ENCODE measurements around the gene CORO2B.
A peak's percentile ranks its signal among the peaks of the same experiment; 100 is the strongest.

The CORO2B gene

GRCh38 chr15:68606375-68606774 lies 27.6 kb downstream of the CORO2B start:
- no peak for DNase-seq (ENCODE audit: low spot score)

GRCh38 chr15:68608206-68608843 lies 29.5 kb downstream of the CORO2B start:
- no peak for DNase-seq (ENCODE audit: low spot score)

- DNase-seq (ENCODE audit: low spot score), result no peak
Observed at GRCh38 chr15:68608844-68609232, 30.0 kb downstream of the CORO2B start.

- no peak for DNase-seq (ENCODE audit: low spot score)
Observed at GRCh38 chr15:68609629-68610028, 30.8 kb downstream of the CORO2B start.

GRCh38 chr15:68610825-68611224 lies 32.0 kb downstream of the CORO2B start:
- no peak for DNase-seq (ENCODE audit: low spot score)

GRCh38 chr15:68612503-68612902 lies 33.7 kb downstream of the CORO2B start:
- no peak for DNase-seq (ENCODE audit: low spot score)

- DNase-seq (ENCODE audit: low spot score), result no peak
Observed at GRCh38 chr15:68612979-68613740, 34.4 kb downstream of the CORO2B start.

GRCh38 chr15:68614286-68615035 lies 35.7 kb downstream of the CORO2B start:
- DNase-seq (ENCODE audit: low spot score), result no peak

- no peak for DNase-seq (ENCODE audit: low spot score)
Observed at GRCh38 chr15:68615301-68615700, 36.5 kb downstream of the CORO2B start.

- DNase-seq (ENCODE audit: low spot score), result no peak
Observed at GRCh38 chr15:68615811-68616210, 37.0 kb downstream of the CORO2B start.

GRCh38 chr15:68616397-68616796 lies 37.6 kb downstream of the CORO2B start:
- no peak for DNase-seq (ENCODE audit: low spot score)

- no peak for DNase-seq (ENCODE audit: low spot score)
Observed at GRCh38 chr15:68617001-68617400, 38.2 kb downstream of the CORO2B start.

- DNase-seq (ENCODE audit: low spot score), result no peak
Observed at GRCh38 chr15:68617777-68618176, 39.0 kb downstream of the CORO2B start.

- DNase-seq (ENCODE audit: low spot score), result no peak
Observed at GRCh38 chr15:68618394-68618793, 39.6 kb downstream of the CORO2B start.

GRCh38 chr15:68618908-68619698 lies 40.3 kb downstream of the CORO2B start:
- DNase-seq (ENCODE audit: low spot score), result no peak

- peak; percentile 75 for DNase-seq (ENCODE audit: low spot score)
Observed at GRCh38 chr15:68620721-68621527, 42.1 kb downstream of the CORO2B start.

GRCh38 chr15:68621535-68621934 lies 42.7 kb downstream of the CORO2B start:
- no peak for DNase-seq (ENCODE audit: low spot score)

- peak; percentile 91 for DNase-seq (ENCODE audit: low spot score)
Observed at GRCh38 chr15:68623301-68623892, 44.6 kb downstream of the CORO2B start.

- DNase-seq (ENCODE audit: low spot score), result no peak
Observed at GRCh38 chr15:68625853-68626252, 47.1 kb downstream of the CORO2B start.

- no peak for DNase-seq (ENCODE audit: low spot score)
Observed at GRCh38 chr15:68626283-68626682, 47.5 kb downstream of the CORO2B start.

- DNase-seq (ENCODE audit: low spot score), result no peak
Observed at GRCh38 chr15:68626739-68627138, 47.9 kb downstream of the CORO2B start.
